ENCODE results near the gene LHX1.

The LHX1 gene

DNA sequence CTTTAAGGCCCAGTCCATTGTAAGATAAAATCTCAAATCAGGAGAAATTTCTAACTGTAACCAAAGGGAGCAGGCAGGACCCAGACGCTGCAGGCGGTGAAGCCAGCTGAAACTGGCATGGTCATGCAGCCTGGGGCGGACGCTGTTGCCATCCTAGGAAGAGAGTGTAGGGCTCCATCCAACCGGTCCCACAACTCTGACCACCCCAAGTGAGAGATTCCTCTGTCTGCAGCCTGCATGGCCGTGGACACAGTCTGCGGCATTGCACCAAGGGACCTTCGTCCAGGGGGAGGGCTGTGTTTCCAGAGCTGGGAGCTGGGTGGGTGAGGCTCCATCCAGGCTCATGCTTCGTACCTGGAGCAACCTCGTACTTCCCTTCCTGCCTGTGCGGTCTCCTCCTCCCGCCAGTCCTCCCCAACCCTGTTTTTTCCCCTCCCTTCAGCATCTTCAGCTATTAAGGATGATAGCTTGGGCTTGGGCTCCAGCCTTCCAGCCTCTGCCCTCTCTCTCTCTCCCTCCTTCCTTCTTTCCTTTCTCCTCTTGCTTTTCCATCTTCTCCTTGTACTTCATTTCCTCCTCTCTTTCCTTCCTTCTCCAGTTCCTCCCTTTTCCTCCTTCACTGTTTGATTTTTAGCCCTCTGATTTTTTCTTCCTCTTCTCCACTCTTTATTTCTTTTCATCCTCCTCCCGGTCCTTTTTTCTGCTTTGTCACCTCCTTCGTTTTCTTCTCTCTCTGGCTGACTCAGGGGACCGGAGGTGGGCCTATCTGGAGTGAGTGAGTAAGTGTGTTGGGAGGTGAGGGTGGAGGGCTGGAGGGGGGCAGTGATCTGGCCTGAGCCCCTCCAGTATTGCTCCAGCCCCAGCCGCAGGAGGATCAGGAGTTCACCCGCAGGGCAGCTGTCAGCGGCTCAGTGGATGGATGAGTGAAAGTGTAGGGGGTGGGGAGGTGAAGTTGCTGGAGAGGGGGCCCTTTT, 17.0 kb upstream of the LHX1 start:
- in situ Hi-C loops (cut with HindIII; ENCODE audit: low pct_ligation_motif_present, low pct_unique_long_range_greater_than_20kb, low sequenced_read_pairs), result no loop called here
- peak; percentile 84 for DNase-seq

DNA sequence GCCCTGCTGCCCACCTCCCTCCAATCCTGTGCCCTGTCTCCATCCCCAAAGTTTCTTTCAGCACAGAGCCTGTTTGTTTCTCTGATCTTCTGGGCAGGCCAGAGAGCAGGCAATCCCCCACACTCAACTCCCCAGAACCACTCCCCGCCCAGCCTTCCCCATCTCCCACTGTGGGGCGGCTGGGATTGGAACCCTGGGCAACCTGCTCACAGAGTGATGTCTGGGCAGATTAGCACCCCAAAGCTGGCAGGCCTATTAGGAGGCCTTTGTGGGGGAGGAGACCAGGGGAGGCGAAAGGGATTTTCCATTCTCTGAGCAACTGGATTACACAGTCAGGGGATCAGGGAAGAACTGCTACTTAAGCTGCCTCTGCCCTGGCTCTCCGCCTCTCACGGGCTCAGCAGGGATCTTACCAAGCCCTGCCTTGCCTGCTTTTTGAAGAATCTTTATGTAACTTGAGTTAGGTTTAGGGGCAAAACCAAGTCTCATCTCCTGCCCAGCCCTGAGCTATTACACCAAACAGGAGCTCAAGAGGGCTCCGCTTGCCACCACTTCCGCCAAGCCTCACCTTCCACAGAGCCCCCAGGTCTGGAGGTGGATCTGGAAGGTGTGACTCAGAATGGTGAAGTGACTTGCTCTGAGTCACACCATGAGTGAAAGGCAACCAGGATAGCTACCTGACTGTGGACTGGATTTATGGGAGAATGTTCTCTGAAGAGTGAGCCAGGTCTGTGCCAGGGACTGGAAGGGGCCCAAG, 16.0 kb upstream of the LHX1 start:
- in situ Hi-C loops (cut with HindIII; ENCODE audit: low pct_ligation_motif_present, low pct_unique_long_range_greater_than_20kb, low sequenced_read_pairs), result no loop called here
- DNase-seq, result peak; percentile 88

- in situ Hi-C loops (cut with HindIII; ENCODE audit: low pct_ligation_motif_present, low pct_unique_long_range_greater_than_20kb, low sequenced_read_pairs), result no loop called here
- DNase-seq, result no peak
These were observed 15.1 kb upstream of the LHX1 start for GRCh38 chr17:36922175-36922574.

GRCh38 chr17:36923814-36924221, 13.5 kb upstream of the LHX1 start:
- DNase-seq, result no peak
- in situ Hi-C loops (cut with HindIII; ENCODE audit: low pct_ligation_motif_present, low pct_unique_long_range_greater_than_20kb, low sequenced_read_pairs), result no loop called here

GRCh38 chr17:36926226-36926625, 11.0 kb upstream of the LHX1 start:
- in situ Hi-C loops (cut with HindIII; ENCODE audit: low pct_ligation_motif_present, low pct_unique_long_range_greater_than_20kb, low sequenced_read_pairs), result no loop called here

DNA sequence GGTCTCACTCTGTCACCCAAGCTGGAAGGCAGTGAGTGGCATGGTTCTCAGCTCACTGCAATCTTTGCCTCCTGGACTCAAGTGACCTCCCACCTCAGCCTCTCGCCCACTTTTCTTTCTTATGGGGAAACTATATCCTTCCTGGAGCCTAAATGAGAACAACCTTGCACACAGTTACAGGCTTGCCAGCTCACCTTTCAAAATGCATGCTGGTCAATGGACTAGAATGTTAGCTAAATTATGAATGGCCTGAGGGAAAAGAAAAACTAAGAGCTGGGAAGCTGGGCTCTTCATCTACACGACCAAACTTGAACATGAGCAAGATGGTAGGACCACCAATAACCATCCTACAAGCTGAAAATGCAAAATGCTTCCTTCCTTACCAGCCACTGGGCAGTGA, 10.6 kb upstream of the LHX1 start:
- in situ Hi-C loops (cut with HindIII; ENCODE audit: low pct_ligation_motif_present, low pct_unique_long_range_greater_than_20kb, low sequenced_read_pairs), result no loop called here
- no peak for DNase-seq

More at GRCh38 chr17:36926226-36926625, 11.0 kb upstream of the LHX1 start:
- DNase-seq, result no peak

DNA sequence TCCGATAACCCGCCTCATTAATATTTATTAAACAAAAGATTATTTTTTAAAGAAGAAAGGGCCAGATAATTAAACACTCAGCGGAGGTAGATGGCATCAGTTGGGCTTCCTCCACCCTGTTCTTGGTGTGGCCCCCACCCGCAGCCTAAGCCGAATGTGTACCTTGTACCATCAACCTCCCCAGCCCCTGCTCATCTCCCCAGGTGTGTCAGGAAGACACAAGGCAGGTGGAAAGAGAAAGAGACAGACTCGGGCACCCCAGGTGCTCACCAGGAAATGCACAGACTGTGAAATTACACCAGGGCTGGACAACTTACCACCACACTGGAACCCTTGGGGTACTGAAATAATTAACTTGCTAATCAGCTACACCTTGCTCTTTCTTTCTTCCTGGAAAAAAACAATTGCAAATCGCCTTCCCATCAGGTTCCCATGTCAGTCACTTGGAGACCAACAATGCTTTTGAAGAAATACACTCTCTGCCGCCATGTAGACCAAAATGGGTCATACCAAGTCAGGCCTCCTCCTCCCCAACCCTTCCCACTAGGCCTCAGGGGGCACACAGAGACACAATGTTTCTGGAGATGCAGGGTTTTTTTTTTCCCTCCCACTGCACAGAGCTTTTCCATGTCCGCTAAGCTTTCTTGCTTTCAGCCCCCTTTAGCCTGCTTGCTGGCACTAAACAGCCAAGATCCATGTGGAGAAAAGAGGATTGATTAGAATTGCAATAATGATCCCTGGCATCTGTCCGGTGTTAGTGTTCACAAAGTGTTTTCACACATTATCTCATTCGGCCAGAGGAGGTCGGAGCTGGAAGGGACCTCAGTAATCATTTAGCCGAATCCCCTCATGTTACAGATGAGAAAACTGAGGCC, 8.6 kb upstream of the LHX1 start:
- no peak for DNase-seq
- in situ Hi-C loops (cut with HindIII; ENCODE audit: low pct_ligation_motif_present, low pct_unique_long_range_greater_than_20kb, low sequenced_read_pairs), result no loop called here

DNA sequence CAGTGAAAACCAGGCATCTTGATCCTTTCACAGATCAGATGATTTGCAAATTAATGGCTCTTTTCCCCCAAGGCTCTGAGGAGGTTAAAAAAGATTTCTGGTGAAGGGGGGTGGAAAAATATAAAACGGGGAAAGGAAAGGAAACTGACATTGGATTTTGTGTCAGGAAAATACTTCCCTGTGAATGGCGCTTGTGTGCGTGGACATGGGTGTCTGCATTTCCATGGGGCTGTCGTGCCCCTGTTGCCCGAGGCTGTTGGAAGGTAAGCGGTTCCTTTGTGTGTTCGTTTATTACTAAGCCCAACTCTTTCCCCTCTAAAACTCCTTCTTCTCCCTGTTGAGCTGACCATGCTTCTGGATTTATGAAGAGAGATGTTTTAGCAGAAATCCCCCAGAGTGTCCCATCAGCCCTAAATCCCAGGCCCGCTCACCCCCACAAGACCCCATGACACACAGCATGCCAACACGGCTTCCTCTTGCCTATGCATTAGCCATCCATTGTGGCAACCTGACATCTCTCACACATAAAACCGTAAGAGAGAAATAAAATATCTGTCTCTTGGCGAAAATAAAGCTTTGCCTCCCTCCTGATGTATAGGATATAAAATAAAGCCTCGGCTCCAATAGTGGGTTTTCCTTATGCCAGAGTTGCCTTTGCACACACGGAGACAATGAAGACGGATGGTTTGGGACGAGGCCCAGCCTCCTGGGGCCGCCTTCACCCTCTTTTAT, 7.3 kb upstream of the LHX1 start:
- in situ Hi-C loops (cut with HindIII; ENCODE audit: low pct_ligation_motif_present, low pct_unique_long_range_greater_than_20kb, low sequenced_read_pairs), result no loop called here
- no peak for DNase-seq

GRCh38 chr17:36930583-36930900, 6.7 kb upstream of the LHX1 start:
- DNase-seq, result no peak
- in situ Hi-C loops (cut with HindIII; ENCODE audit: low pct_ligation_motif_present, low pct_unique_long_range_greater_than_20kb, low sequenced_read_pairs), result no loop called here

GRCh38 chr17:36931096-36931696, 6.1 kb upstream of the LHX1 start:
- DNase-seq, result no peak

DNA sequence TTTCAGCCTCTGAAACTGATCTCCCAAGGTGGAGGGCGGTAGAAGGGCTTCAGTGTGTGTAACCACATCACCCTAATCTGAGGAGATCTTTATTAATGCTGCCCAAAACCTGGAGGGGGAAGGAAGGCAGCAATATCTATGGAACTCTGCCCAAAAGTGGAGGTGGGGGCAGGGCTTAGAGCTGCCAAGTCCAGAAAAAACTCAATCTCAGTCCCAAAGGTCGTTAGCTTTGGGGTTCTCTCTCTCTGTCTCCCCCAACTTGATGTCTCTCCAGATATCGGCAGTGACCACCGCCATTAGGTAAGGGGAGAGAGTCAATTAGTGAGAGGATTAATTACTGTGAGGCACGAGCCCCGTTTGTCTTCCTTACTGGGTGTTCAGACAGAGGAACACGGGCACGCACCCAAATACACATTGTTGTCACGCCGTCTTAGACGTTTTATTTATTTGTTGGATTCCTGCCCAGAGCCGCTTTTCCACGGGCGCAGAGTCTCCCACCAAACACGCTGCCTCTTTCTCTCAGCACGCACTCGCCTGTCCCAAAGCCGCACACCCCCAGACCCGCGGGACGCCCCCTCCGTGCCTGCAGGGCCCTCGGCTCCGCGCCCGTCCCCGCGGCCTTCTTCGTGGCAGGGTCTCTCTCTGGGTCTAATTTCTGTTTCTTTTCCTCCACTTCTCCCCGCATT, 5.4 kb upstream of the LHX1 start:
- in situ Hi-C loops (cut with HindIII; ENCODE audit: low pct_ligation_motif_present, low pct_unique_long_range_greater_than_20kb, low sequenced_read_pairs), result no loop called here
- no peak for DNase-seq

More at GRCh38 chr17:36931096-36931696, 6.1 kb upstream of the LHX1 start:
- in situ Hi-C loops (cut with HindIII; ENCODE audit: low pct_ligation_motif_present, low pct_unique_long_range_greater_than_20kb, low sequenced_read_pairs), result no loop called here

DNA sequence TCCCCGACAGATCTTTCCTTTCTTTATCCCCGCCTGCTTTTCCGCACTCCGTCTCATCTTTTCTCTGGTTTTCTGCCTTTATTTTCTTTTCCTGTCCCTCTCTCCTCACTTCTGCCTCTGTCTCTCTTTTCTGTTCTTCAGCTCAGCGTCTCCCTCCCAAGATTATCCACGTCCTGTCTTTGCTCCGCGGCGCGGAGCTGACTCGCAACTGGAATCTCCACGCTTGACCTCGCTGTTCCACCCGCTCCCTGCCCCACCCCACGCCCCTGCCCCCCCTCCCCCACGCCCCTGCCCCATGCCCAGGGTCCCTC, 4.9 kb upstream of the LHX1 start:
- no peak for DNase-seq
- in situ Hi-C loops (cut with HindIII; ENCODE audit: low pct_ligation_motif_present, low pct_unique_long_range_greater_than_20kb, low sequenced_read_pairs), result no loop called here

DNA sequence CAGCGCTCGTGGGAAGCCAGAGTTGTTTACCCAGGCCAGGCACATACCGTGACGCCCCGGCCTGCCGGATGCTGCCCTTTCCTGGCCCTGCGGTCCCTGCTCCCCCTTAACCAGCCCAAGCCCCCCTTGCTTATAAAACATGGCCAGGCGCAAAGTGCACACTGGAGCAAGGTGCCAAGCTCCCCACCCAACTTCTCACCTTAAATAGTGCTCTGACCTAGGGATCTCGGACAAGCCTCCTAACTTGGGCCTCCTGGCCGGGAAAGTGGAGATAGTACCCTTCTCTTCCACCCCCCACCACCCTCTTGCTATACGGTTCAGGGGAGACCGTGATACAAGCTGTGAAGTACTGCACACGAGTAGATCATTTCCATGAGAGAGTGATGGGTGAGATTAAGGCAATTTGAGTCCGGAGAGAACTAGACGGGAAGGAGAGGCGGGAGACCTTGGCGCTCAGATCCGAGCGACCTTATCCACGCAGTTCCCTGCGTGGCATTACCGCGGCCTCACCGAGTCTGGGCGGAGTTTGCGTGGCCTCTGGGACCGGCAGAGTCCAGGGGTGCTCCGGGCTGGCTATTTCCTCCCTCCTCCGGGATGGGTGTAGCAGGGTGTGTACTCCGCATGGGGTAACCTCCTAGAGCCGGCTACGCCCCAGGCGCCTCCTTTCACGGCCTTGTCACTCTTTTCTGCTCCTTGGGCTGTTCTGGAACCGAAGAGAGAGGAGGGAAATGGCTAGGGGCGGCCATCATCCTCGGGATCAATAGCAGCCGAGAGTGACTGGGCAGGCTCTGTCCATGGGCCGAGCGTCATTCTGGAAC, 4.4 kb upstream of the LHX1 start:
- in situ Hi-C loops (cut with HindIII; ENCODE audit: low pct_ligation_motif_present, low pct_unique_long_range_greater_than_20kb, low sequenced_read_pairs), result no loop called here
- no peak for DNase-seq

- in situ Hi-C loops (cut with HindIII; ENCODE audit: low pct_ligation_motif_present, low pct_unique_long_range_greater_than_20kb, low sequenced_read_pairs), result no loop called here
These were observed 3.6 kb upstream of the LHX1 start for GRCh38 chr17:36933512-36934143.

DNA sequence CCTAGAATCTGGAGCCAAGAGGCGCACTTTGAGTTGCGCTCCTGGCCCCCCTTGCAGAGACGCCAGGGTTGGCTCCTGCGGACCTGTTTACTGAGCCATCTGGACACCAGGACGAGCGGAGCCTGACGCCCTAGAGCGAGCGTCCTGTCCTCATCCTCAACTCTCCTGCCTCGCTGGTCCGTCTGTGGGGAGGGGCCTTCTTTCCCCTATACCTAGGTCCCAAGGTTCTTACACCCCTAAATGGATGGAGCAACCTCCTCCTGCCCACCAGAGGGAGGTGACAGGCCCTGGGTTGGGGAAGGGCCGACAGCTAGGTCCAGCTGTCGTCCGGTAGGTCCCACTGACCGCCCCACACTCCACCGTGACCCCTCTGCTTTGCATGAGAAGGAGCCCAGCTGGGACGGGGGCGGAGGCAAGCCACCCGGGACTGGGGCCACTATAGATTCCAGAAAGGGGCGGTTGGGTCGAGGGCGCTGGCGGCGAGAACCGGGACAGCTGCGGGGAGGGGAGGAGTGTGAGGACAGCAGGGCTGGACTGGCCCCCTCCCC, 3.1 kb upstream of the LHX1 start:
- in situ Hi-C loops (cut with HindIII; ENCODE audit: low pct_ligation_motif_present, low pct_unique_long_range_greater_than_20kb, low sequenced_read_pairs), result no loop called here

More at GRCh38 chr17:36933512-36934143, 3.6 kb upstream of the LHX1 start:
- DNase-seq, result no peak

More for the DNA sequence above, 3.1 kb upstream of the LHX1 start:
- no peak for DNase-seq
